H1 (cell line): ENCODE measurements around the gene CDRT4.

Experiments
- CHD7 ChIP-seq: fragments of 300-600 bp; sonication (generic); IDR thresholded peaks from 2 replicates; pipeline ENCODE4 v1.7.1; 2012; ENCODE audit warnings: low read length, moderate library complexity, mild to moderate bottlenecking, inconsistent platforms; ENCODE audit not compliant: insufficient replicate concordance
- POLR2A ChIP-seq, 2 experiments: IDR thresholded peaks; 1 replicate in 1 of 2; 2 replicates in 1 of 2; pipeline ENCODE4 v1.6.1; 2011; ENCODE audit warnings: low read depth in 2 of 2, low read length in 2 of 2, mild to moderate bottlenecking in 2 of 2; ENCODE audit errors: control extremely low read depth in 1 of 2
- POLR2AphosphoS5 ChIP-seq: IDR thresholded peaks from 2 replicates; pipeline ENCODE4 v1.6.1; 2011; ENCODE audit warnings: low read depth, low read length
- SAP30 ChIP-seq: fragments of 300-600 bp; sonication (generic); IDR thresholded peaks from 2 replicates; pipeline ENCODE4 v1.7.1; 2012; ENCODE audit warnings: low read length, moderate library complexity, mild to moderate bottlenecking, inconsistent platforms; ENCODE audit not compliant: insufficient read depth, insufficient replicate concordance
- TF ChIP-seq, protein P1 (sequence below), 3 experiments: IDR thresholded peaks; 1 replicate in 2 of 3; 2 replicates in 1 of 3; pipeline versions ENCODE4 v1.5.1 to v1.6.1; 2011; ENCODE audit warnings: low read length in 3 of 3, mild to moderate bottlenecking in 3 of 3, inconsistent platforms in 2 of 3, low read depth in 1 of 3, moderate library complexity in 1 of 3; ENCODE audit not compliant: insufficient read depth in 1 of 3; ENCODE audit errors: control extremely low read depth in 1 of 3

DNA sequence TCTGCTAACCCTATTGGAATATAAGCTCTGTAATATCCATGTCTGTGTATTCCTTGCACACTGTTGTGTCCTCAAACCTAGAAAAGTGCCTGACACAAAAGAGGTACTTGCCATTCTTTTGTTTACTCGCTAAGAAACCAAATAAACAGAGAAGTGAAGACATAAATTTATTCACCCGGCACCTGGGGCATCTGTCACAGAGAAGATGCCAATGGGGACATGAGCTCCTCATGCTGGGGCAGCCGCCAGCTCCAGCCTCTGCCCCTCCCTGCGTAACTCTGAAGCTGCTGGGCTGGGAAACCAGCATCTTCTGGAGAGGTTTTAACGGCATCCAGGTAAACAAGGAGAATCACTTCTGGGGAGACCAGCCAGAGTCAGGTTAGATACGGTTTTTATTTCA lies 15.1 kb upstream of the CDRT4 start:
- TF ChIP-seq CHD7 (no peak), SAP30 (no peak), POLR2A (IDR thresholded peaks at IDR 0.05; ENCODE audit: control extremely low read depth in 1 of 2, low read depth in 2 of 2, low read length in 2 of 2) (no peak), POLR2AphosphoS5 (no peak)
- TF ChIP-seq, protein P1, sequence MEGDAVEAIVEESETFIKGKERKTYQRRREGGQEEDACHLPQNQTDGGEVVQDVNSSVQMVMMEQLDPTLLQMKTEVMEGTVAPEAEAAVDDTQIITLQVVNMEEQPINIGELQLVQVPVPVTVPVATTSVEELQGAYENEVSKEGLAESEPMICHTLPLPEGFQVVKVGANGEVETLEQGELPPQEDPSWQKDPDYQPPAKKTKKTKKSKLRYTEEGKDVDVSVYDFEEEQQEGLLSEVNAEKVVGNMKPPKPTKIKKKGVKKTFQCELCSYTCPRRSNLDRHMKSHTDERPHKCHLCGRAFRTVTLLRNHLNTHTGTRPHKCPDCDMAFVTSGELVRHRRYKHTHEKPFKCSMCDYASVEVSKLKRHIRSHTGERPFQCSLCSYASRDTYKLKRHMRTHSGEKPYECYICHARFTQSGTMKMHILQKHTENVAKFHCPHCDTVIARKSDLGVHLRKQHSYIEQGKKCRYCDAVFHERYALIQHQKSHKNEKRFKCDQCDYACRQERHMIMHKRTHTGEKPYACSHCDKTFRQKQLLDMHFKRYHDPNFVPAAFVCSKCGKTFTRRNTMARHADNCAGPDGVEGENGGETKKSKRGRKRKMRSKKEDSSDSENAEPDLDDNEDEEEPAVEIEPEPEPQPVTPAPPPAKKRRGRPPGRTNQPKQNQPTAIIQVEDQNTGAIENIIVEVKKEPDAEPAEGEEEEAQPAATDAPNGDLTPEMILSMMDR (IDR thresholded peaks at IDR 0.05; ENCODE audit: control extremely low read depth in 1 of 3, insufficient read depth in 1 of 3, low read depth in 1 of 3, low read length in 3 of 3), result no peak
